DND-41 (cell line): ENCODE data around the gene EPB41L4B.

Source experiments
- ATAC-seq: fragments of 200-7000 bp; cut with Tn5 transposase; 3 replicates; pipeline ENCODE4 v1.9.1; 2021; ENCODE audit warnings: low read depth; ENCODE audit not compliant: insufficient read depth
- DNase-seq: peaks from one replicate; pipeline ENCODE4 v3.0.0-alpha.2; 2020
- H2AFZ ChIP-seq: 2 replicates; pipeline ENCODE4 v1.6.0; 2012; ENCODE audit warnings: low read depth, low read length
- H3K27ac ChIP-seq: 2 replicates; pipeline ENCODE4 v1.5.1; 2012; ENCODE audit warnings: low read length, inconsistent platforms
- H3K27me3 ChIP-seq: fragments of 200-600 bp; sonication (generic); 2 replicates; pipeline ENCODE4 v1.6.0; 2012; ENCODE audit warnings: low read length, mild to moderate bottlenecking, inconsistent platforms; ENCODE audit not compliant: insufficient read depth, poor library complexity
- H3K36me3 ChIP-seq: 2 replicates; pipeline ENCODE4 v1.5.1; 2012; ENCODE audit warnings: low read length, inconsistent platforms; ENCODE audit not compliant: insufficient read depth
- H3K4me1 ChIP-seq: 2 replicates; pipeline ENCODE4 v1.5.1; 2012; ENCODE audit warnings: mild to moderate bottlenecking, low read length; ENCODE audit not compliant: insufficient read depth
- H3K4me2 ChIP-seq: 2 replicates; pipeline ENCODE4 v1.6.0; 2012; ENCODE audit warnings: mild to moderate bottlenecking, moderate library complexity, low read length, inconsistent platforms; ENCODE audit not compliant: insufficient read depth
- H3K4me3 ChIP-seq, 2 experiments: fragments of 200-600 bp in 1 of 2; shearing (Covaris generic) in 1 of 2; 2 replicates each; pipeline ENCODE4 v1.5.1; 2012 to 2016; ENCODE audit warnings: inconsistent platforms in 2 of 2, low read length in 2 of 2, mild to moderate bottlenecking in 2 of 2, low read depth in 1 of 2, moderate library complexity in 1 of 2
- H3K79me2 ChIP-seq: 2 replicates; pipeline ENCODE4 v1.6.0; 2012; ENCODE audit warnings: low read length, inconsistent platforms; ENCODE audit not compliant: insufficient read depth
- H3K9ac ChIP-seq: 2 replicates; pipeline ENCODE4 v1.6.0; 2012; ENCODE audit warnings: low read depth, mild to moderate bottlenecking, inconsistent platforms, low read length, moderate library complexity
- H3K9me3 ChIP-seq: 2 replicates; pipeline ENCODE4 v1.5.1; 2012; ENCODE audit warnings: low read length, moderate library complexity, mild to moderate bottlenecking, inconsistent platforms; ENCODE audit not compliant: insufficient read depth, severe bottlenecking
- H4K20me1 ChIP-seq: 2 replicates; pipeline ENCODE4 v1.6.0; 2012; ENCODE audit warnings: low read length; ENCODE audit not compliant: insufficient read depth
- EZH2 ChIP-seq: IDR thresholded peaks from 3 replicates; pipeline ENCODE4 v1.6.1; 2012; ENCODE audit warnings: borderline replicate concordance, low read depth, mild to moderate bottlenecking, moderate library complexity, low read length, inconsistent platforms; ENCODE audit not compliant: severe bottlenecking
- TF ChIP-seq, protein P1 (sequence below): IDR thresholded peaks from 2 replicates; pipeline ENCODE4 v1.5.1; 2012; ENCODE audit warnings: borderline replicate concordance, low read length, moderate library complexity, mild to moderate bottlenecking; ENCODE audit not compliant: poor library complexity, severe bottlenecking; ENCODE audit errors: extremely low read depth

EPB41L4B gene

GRCh38 chr9:109231593-109231992 lies 89.3 kb downstream of the EPB41L4B start:
- H2AFZ ChIP-seq, result no peak overlapping the region
- H3K4me2 ChIP-seq, result no peak overlapping the region
- no peaks in the 10 kb centered on the region; the same call in 1 of the 2 replicates for H4K20me1 ChIP-seq
- no peaks in the 10 kb centered on the region for H3K36me3 ChIP-seq
- H3K9ac ChIP-seq, result no peak overlapping the region
- ATAC-seq (no peak), DNase-seq (no peak)
- no peaks in the 10 kb centered on the region for H3K9me3 ChIP-seq
- H3K4me1 ChIP-seq, result no peaks in the 10 kb centered on the region
- no peak overlapping the region for H3K4me3 ChIP-seq
- TF ChIP-seq, protein P1, sequence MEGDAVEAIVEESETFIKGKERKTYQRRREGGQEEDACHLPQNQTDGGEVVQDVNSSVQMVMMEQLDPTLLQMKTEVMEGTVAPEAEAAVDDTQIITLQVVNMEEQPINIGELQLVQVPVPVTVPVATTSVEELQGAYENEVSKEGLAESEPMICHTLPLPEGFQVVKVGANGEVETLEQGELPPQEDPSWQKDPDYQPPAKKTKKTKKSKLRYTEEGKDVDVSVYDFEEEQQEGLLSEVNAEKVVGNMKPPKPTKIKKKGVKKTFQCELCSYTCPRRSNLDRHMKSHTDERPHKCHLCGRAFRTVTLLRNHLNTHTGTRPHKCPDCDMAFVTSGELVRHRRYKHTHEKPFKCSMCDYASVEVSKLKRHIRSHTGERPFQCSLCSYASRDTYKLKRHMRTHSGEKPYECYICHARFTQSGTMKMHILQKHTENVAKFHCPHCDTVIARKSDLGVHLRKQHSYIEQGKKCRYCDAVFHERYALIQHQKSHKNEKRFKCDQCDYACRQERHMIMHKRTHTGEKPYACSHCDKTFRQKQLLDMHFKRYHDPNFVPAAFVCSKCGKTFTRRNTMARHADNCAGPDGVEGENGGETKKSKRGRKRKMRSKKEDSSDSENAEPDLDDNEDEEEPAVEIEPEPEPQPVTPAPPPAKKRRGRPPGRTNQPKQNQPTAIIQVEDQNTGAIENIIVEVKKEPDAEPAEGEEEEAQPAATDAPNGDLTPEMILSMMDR, result no peak
- TF ChIP-seq EZH2, result no peak
- H3K27me3 ChIP-seq, result peaks cover 17% of the 10 kb centered on the region
- no peaks in the 10 kb centered on the region for H3K79me2 ChIP-seq
- no peak overlapping the region for H3K27ac ChIP-seq

GRCh38 chr9:109230277-109230676 lies 90.6 kb downstream of the EPB41L4B start:
- no peaks in the 10 kb centered on the region for H3K79me2 ChIP-seq
- peaks cover 16% of the 10 kb centered on the region for H3K27me3 ChIP-seq
- H3K4me1 ChIP-seq, result no peaks in the 10 kb centered on the region
- DNase-seq (no peak), ATAC-seq (no peak)
- H3K9ac ChIP-seq, result no peak overlapping the region
- H2AFZ ChIP-seq, result no peak overlapping the region
- no peak overlapping the region for H3K4me2 ChIP-seq
- H3K4me3 ChIP-seq, result no peak overlapping the region
- TF ChIP-seq, protein P1, result no peak
- TF ChIP-seq EZH2, result no peak
- H4K20me1 ChIP-seq, result no peaks in the 10 kb centered on the region; the same call in 1 of the 2 replicates
- no peak overlapping the region for H3K27ac ChIP-seq
- no peaks in the 10 kb centered on the region for H3K36me3 ChIP-seq
- no peaks in the 10 kb centered on the region for H3K9me3 ChIP-seq

- H3K4me1 ChIP-seq, result no peaks in the 10 kb centered on the region
- H3K79me2 ChIP-seq, result no peaks in the 10 kb centered on the region
- ATAC-seq (no peak), DNase-seq (no peak)
- H4K20me1 ChIP-seq, result no peaks in the 10 kb centered on the region; the same call in 1 of the 2 replicates
- no peak overlapping the region for H2AFZ ChIP-seq
- no peaks in the 10 kb centered on the region for H3K9me3 ChIP-seq
- no peak overlapping the region for H3K4me2 ChIP-seq
- no peak overlapping the region for H3K27ac ChIP-seq
- no peaks in the 10 kb centered on the region for H3K36me3 ChIP-seq
- TF ChIP-seq EZH2, result no peak
- TF ChIP-seq, protein P1, result no peak
- H3K27me3 ChIP-seq, result peaks cover 16% of the 10 kb centered on the region
- no peak overlapping the region for H3K4me3 ChIP-seq
- no peak overlapping the region for H3K9ac ChIP-seq
Measured at GRCh38 chr9:109229682-109230081, 91.2 kb downstream of the EPB41L4B start.

DNA sequence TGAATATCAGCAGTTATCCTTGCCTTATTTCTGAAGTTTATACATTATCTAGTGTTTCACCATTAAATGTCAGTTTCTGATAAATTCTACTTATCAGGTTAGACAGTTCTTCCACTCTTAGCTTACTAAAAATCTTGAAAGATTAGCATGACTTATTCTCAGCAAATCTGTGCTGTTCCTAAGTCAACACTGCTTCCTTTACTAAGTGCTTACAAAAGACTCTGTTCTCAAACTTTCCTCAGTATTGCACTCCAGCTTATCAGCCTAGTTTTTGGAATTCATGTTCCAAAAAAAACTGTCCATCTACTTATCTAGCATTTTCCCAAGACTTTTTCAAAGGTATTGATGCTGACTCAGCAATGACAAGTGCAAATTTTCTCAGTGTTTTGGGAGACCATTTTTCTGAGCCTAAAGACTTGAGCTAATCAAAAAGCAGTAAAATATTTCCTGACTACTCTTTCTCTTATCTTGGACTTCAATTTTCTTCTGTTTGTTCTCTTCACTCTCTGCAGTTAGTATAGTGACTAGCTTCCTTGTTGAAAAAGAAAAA lies 92.7 kb downstream of the EPB41L4B start:
- Histone ChIP-seq H3K9me3 (no peaks in the 10 kb centered on the region), H3K36me3 (no peaks in the 10 kb centered on the region), H3K9ac (no peak overlapping the region), H3K4me2 (no peak overlapping the region), H3K4me3 (no peak overlapping the region), H4K20me1 (no peaks in the 10 kb centered on the region; the same call in 1 of the 2 replicates), H2AFZ (no peak overlapping the region), H3K27ac (no peak overlapping the region), H3K27me3 (peaks cover 16% of the 10 kb centered on the region), H3K4me1 (no peaks in the 10 kb centered on the region), H3K79me2 (no peaks in the 10 kb centered on the region)
- no peak for TF ChIP-seq EZH2
- TF ChIP-seq, protein P1, result no peak
- no peak for DNase-seq
- no peak for ATAC-seq
